HG02763 (cell line): ENCODE measurements around the gene MSI2.

Experiments
- ATAC-seq: cut with Tn5 transposase; IDR thresholded peaks from one replicate; pipeline ENCODE4 v1.9.1; 2021; ENCODE audit warnings: mild to moderate bottlenecking, moderate library complexity; ENCODE audit not compliant: unreplicated experiment

Gene MSI2

GRCh38 chr17:57601143-57601735, 344.9 kb downstream of the MSI2 start:
- no peak for ATAC-seq

- ATAC-seq, result no peak
Observed at GRCh38 chr17:57602896-57603295, 346.6 kb downstream of the MSI2 start.

- no peak for ATAC-seq
Observed at GRCh38 chr17:57603546-57603945, 347.2 kb downstream of the MSI2 start.

- no peak for ATAC-seq
Observed at GRCh38 chr17:57603978-57604377, 347.7 kb downstream of the MSI2 start.

DNA sequence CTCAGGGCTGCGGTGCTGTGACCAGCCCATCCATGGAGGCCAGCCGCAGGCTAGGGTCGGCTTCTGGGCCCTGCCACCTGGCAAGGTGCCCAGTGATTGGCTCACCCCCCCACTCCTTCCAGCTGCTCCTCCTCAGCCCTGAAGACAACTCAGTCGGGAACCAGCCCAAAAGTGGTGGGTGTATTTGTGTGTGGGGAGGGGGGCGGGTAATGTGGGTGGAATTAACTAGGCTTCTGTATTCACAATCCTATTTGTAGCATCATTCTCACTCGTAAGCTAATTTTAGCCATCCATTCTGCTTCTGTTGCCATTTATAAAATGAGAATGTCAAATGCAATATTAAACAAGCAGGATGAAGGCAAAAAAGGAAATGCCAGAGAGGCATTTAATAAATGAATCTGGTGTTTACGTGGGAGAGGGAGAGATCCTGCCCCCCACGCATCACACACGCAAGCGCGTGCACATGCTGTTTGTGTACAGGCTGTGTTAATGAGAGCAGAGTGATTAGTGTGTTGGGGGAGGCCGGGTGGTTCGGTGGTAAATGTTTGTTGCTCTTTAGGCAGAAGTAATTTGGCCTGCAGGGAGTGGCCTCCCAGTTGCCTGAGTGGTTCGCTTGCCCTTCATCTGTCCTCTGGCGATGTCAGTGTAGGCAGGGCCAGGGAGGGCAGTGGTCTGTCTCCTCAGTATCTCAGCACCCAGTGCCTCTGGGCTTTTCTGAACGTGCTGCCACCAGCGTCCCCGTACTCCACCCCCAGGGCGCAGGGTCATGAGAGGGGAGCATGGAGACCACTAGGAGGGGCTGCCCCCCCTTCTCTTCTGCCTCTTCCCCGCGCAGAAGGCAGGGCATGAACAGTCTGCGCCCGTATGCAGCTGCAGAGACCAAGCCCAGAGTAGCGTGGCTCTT, 348.7 kb downstream of the MSI2 start:
- ATAC-seq, result peak; percentile 73

DNA sequence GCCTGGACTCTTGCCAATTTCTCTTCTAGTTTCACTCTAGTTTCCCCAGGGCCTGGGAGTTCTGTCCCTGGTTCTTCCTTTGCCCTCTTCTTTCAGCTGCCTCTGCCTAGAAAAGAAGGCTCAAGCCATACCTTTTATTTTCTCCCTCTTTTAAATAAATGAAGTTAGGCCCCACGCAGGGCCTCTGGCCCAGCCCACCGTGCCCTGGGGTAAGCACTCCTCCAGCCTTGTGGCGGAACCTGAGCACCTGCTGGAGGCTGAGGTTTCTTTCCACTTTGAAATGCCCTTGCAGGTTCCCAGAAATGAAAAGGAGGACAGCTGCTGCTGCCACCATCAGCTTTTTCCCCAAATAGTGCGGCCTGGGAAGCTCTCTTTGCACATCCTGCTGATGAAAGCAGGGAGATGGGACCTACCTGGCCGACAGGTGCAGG, 349.4 kb downstream of the MSI2 start:
- no peak for ATAC-seq

DNA sequence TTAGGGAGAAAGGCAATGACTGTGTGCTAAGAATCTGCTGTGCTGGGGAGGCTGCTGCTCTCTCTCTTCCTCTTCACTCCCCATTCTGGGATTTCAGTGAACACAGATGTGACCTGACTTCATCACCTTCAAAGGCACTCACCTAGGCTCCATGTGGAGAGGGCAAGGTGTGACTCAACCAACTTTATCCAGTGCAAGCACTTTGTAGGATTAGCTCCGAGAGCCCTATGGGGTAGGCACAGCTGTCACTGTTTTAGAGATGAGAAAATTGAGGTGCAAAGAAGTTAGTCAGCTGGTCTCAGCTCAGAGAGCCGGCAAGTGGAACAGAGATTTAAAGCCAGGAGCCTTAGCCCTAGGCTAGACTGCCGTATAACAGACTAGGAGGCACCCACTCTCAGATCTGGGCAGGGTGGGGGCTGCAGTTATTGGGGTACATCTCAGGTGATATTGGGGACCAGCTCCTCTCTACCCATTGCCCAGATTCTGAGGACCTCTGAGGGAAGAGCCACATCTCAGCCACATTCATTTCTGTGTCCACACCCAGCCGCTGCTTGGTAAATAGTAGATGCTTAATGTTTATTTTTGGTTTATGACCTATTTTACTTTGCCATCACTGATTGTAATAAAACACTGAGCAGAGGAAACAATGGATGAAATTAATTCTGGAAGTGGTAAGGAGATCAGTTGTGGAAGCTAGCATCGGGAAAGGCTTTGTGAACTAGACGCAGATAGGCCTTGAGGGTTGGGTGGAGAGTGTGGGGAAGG, 350.0 kb downstream of the MSI2 start:
- no peak for ATAC-seq

- ATAC-seq, result no peak
Observed at GRCh38 chr17:57607553-57608120, 351.3 kb downstream of the MSI2 start.

DNA sequence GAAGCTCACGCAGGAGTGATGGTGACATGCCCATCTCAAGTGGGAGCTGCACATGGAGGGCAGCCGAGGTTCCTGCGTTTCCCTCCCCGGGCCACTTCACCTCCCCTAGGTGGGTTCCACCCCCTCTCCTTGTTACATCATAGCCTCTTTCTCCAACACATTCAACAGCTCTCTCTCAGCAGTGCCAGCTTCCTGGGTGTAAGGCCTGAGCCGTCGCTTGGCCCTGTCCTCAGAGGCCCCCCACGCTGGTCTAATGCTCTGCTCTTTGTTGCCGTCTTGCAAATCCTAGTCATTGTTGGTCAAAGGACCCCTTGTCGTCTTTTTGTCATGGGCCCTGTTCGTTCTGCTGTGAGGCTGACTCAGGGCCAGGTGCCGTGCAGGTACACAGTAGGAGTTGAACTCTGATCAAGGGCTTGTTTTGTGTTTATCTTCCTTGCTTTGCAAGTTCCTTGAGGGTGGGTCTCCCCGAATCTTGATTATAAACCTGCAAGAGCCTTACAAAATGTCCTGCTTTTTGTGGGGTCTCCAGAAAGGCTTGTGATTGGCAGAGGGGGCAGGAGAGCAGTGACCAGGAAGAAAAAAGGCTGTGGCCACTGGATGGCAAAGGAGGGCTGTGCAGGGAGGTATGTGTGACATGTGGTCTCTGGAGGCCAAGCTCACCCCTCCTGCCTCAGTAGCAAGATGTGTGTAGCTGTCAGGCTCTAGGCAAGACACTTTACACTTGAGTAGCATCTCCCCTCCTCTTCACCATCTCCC, 352.2 kb downstream of the MSI2 start:
- ATAC-seq, result no peak

DNA sequence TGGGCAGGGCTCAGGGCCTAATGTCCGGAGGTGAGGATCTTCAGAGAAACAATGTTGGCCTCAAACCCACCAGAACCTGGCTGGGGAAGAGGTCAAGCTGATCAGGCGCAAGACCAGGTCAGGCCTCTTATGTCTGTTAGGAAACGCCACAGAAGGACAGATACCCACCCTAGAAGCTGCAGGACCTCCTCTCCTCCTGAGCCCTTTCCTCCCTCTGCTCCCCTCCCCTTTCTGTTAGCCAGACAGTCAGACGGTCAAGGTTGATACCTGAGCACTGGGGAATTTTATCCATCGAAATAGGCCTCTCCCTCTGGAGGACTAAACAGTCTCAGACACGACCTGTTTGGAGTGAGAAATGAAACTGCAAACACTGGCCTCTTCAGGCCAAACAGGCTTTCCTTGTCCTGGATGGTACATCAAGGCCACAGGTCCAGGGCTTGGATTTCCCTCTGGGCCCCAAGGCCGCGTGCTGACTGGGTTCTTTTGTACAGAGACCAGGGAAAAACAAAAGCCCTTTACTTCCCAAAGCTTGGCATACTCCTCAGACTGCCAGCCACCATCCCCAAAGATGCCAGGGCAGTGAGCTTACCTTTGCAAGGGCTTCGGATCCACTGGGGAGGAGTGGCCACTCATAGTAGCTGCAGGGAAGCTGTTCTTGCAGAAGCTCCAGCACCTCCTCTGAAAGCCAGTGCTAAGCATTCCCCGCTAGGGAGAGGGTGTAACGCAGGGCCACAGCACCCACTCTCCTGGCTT, 353.0 kb downstream of the MSI2 start:
- ATAC-seq, result no peak

DNA sequence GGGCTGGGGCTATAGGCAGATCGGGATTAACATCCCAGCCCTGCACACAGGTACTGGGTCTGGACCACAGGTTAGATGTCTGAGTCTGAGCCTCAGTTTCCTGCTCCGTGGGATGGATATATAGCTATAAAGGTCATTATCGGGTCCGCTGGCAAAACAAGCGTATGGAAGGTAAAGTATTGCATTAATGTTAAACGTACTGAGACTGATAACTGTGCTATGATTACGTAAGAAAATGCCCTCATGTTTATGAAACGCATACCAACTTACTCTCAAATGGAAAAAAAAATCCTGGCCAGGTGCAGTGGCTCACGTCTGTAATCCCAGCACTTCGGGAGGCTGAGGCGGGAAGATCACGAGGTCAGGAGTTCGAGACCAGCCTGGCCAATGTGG, 353.6 kb downstream of the MSI2 start:
- no peak for ATAC-seq

DNA sequence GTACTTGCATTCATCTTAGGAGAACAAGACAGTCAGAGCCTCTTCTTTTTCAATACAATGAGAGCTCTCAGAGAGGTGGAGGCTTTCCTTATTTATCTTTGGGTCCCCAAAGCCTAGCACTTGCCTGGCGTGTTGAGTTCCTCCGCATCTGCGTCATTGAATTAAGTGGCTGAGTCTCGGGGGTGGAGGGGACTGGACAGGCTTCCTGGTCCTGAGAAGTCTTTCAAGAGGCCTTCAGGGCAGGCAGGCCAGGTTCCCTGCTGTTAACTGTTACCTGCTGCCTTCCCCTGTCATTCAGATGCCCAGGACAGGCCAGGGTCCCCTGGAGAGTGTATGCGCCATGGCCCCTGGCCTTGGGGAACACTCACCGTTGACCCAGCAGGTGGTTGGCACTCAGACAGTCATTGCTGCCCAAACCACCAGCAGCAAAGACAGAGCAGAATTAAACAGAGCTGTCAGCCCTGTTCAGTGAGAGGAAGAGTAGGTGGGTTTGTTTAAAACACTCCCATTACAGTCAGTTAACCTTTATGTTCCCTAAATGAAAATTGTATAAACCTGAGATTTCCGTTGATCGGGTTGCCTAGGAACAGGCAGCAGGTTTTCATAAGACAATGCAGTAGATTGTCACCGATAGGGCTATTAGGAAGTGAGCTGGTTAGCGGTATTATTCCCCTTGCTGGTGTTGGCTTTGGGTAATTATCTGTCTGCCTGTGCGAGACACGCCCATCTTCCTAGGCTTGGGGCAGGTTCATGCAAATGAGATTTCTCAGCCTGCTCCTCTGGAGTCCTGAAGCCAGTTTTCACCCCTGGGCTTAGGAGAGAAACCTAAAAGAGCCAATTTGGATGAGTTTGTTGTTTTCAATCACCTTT, 356.1 kb downstream of the MSI2 start:
- no peak for ATAC-seq

GRCh38 chr17:57614742-57615141, 358.4 kb downstream of the MSI2 start:
- ATAC-seq, result no peak

DNA sequence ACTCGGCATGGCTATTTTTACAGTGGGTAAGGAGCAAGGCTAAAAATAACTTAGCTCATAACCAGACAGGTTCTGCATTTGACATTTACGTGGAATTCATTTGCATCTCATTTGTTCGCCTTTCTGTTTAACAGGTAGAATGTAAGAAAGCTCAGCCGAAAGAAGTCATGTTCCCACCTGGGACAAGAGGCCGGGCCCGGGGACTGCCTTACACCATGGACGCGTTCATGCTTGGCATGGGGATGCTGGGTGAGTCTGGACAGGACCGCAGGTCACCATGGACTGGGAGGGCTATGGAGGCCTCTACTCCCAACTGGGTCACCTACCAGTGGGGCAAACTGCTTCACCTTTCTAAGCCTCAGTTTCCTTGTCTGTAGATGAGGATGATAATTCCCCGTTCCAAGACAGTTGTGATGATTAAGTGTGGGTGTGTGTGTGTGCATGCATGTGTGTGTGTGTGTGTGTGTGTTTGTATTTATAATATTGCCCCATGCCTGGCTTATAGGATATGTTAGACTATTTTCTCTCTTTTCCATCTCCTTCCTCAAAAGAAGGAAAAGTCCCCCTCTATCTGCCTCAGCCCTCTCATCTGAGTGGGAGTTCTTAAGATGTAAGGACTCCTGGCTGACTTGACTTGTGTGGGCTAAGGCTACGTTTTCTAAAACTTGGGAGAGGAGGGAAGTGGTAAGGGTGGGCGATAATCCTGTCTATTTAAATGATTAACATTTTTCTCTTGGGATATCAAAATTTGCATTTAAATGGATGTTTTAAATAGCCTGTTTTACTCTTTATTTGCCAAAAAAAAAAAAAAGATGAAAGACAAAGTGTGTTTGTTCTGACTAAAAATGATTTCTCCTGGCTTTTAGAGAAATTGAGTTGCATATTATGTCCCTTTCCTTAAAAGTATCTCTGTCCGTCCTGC, 359.8 kb downstream of the MSI2 start:
- ATAC-seq, result no peak

- ATAC-seq, result no peak
Observed at GRCh38 chr17:57617218-57617617, 360.9 kb downstream of the MSI2 start.

GRCh38 chr17:57619061-57619937, 363.0 kb downstream of the MSI2 start:
- ATAC-seq, result no peak

- no peak for ATAC-seq
Observed at GRCh38 chr17:57620576-57620975, 364.3 kb downstream of the MSI2 start.
